GM19328 (cell line): ENCODE measurements around the gene FGGY.
"Not testable (repeated sequence)": the region's sequence is repeated elsewhere in the genome, so short reads cannot be mapped to it uniquely, and the experiment has no call there.

ENCODE experiments used
- ATAC-seq: cut with Tn5 transposase; IDR thresholded peaks from one replicate; pipeline ENCODE4 v1.9.1; 2021; ENCODE audit warnings: mild to moderate bottlenecking, moderate library complexity; ENCODE audit not compliant: unreplicated experiment

FGGY gene

GRCh38 chr1:59432531-59433439, 135.9 kb downstream of the FGGY start:
- ATAC-seq, result peak; percentile 85

- ATAC-seq, result no peak
Measured at GRCh38 chr1:59433440-59433813, 136.5 kb downstream of the FGGY start.

DNA sequence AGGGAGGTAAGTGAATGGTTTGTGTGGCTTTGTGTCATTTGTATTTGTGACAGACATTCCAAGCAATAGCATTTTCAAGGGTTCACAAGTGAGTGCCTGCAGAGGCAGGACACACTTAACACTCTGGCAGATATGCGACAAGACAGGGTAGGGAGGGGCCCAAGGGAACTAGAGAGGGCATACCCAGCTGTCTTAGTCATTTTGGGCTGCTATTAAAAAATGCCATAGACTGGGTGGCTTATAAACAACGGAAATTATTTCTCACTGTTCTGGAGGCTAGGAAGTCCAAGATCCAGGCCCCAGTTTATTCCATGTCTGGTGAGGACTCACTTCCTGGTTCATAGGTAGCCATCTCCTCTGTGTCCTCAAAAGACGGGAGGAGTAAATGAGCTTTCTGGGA, 137.4 kb downstream of the FGGY start:
- no peak for ATAC-seq

- ATAC-seq, result no peak
Measured at GRCh38 chr1:59436637-59437036, 139.7 kb downstream of the FGGY start.

DNA sequence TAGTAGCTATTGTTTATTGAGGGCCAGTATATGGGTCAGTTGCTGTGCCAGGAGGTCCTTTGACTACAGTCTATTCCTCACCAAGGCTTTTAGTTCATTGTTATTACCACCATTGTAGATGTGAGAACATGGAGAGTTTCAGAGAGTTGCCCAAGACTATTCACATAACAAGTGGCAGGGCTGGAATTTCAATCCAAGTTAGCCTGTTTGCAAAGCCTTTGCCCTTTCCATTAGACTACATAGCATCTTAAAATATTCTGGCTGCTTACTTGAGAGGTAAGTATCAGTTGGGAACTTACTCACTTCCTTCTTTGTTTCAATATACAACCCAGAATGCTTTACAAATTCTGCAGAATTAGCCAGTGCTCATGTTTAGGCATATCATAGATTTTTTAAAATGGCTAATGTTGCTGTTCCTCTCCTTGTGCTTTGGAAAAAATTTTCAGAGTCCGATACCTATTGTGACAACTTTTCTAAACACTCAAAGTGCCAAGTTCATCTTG, 141.2 kb downstream of the FGGY start:
- ATAC-seq, result no peak

GRCh38 chr1:59442492-59442891, 145.6 kb downstream of the FGGY start:
- ATAC-seq, result no peak

DNA sequence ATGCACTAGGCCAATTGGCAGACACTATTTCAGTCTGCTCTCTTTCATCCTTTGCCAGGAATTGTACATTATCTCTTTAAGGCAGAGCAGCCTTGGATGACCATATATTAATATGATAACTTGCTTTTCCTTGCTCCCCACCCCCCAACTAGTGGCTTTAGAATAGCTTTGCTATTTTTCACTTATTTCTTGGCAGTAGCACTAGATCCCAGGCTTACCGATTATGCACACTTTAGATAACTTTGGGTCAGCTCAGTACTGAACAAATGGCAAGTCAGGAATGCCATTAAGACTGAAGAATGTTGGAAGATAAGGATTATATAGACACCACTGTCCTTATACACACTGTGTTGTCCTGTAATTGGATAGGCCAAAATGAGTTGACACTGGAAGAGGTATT, 146.4 kb downstream of the FGGY start:
- ATAC-seq, result no peak

GRCh38 chr1:59444520-59444919, 147.6 kb downstream of the FGGY start:
- ATAC-seq, result no peak

- ATAC-seq, result no peak
Measured at GRCh38 chr1:59445040-59445439, 148.1 kb downstream of the FGGY start.

DNA sequence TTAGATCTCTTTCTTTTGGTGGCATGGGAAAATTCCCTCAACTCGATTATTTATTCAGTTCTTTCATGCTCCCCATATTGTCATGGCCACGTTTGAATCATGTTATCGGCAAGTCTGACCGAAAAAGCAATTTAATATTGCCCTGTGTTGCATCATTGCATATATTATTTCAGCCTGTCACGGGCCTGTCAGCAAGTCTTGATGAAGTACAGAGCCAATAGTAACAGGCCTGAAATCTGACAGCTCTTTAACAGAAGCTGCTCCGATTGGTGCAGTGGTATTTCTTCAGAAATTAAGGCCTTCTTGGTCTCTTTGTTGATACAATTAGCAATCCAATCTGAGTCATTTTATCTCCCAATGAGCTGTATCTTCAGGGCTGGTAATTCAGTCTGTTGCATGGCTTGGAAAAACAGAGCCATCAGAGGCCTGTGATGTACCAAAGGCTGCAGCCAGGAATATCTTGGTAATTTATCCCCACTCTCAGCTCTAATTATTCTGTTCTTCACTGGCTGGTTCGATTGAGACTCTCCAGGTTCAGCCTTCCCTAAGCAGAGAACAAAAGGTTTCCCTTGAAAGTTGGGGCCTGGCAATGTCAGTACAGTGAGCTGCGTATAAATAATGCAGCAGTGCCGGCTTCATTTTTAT, 149.5 kb downstream of the FGGY start:
- no peak for ATAC-seq

DNA sequence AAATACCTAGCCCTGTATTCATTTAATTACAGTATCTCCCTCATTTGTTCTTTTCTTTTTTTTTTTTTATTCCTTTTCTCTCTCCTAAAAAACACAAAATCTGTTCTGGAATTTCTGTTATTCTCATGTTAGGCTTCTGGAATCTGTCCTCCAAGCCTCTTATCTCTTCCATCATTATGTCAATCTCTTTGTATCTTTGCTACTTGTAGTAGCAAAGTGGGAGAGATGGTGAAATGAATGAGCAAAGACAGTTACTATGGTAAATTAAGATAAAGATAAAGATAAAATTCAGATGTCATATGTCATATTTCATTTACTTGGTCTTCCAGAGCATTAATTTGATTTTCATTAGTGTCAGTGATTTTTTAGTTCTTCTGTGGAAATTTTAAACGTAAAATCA, 155.1 kb downstream of the FGGY start:
- no peak for ATAC-seq

DNA sequence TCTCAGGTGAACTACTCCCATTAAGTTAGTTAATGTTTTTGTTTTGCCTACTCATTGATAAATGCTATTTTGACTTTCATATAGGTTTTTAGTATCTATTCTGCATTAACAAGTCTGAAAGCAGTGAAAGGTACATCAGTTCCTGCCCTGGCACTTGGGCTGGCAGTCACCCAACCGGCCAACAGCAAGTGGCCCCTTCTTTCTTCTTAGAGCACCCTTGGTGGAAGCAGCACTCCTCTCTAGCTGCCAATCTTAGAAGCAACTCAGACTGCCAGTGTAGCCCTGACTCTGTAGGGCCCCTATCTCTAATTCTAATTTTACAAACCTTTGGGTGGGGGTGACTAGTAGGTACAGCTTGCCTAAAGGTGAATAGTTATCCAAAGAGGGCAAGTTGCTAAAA, 155.7 kb downstream of the FGGY start:
- ATAC-seq, result no peak

DNA sequence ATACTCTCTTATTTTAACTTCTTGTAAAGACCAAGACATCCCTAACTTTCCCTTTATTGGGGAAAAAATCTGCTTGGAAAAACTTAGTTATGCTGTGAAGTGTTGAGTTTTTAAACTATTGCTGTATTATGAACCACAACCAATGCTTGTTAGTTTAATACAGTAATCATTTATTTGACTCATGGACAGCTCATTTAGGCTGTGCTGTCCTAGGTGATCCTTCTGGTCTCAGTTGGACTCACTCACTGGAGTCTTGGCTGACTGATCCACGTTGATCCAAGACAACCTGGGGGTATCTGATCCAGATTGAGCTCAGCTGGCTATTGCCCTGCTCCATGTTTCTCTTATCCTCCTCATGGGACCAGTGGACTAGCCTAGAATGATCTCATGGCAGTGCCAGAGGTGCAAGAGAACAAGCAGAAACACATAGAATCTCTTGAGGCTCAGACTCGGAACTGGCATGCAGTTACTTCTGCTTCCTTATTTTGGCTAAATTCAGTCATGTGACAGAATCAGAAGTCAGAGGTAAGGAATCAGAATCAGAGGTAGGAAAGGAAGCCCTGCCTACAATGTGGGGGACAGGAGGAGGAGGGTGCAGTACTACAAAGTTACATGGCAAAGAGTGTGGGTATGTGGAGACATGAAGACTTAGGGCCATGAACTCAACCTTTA, 156.5 kb downstream of the FGGY start:
- no peak for ATAC-seq

DNA sequence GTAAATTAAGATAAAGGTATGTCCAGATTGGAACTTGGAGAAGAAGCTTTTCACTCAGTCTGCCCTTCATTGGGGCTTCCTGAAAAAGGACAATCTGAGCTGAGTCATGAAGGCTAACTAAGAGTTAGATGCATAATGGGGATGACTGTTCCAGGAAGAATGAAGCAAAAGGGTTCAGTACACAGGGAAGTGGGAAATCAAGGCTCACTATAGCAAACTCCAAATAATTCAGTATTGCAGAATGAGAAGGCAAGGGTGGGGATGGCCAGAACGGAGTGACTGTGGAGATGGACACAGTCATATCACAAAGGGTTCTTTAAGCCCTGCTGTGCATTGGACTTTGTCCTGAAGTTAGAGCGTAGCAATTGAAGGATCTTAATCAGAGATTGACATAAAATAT, 158.3 kb downstream of the FGGY start:
- ATAC-seq, result no peak

GRCh38 chr1:59457786-59458185, 160.9 kb downstream of the FGGY start:
- no peak for ATAC-seq

GRCh38 chr1:59458884-59459283, 162.0 kb downstream of the FGGY start:
- no peak for ATAC-seq

DNA sequence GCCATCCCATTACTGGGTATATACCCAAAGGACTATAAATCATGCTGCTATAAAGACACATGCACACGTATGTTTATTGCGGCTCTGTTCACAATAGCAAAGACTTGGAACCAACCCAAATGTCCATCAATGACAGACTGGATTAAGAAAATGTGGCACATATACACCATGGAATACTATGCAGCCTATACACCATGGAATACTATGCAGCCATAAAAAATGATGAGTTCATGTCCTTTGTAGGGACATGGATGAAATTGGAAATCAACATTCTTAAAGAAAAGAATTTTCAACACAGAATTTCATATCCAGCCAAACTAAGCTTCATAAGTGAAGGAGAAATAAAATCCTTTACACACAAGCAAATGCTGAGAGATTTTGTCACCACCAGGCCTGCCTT, 166.0 kb downstream of the FGGY start:
- not testable (repeated sequence) for ATAC-seq

GRCh38 chr1:59465478-59465877, 168.6 kb downstream of the FGGY start:
- ATAC-seq, result not testable (repeated sequence)

- no peak for ATAC-seq
Measured at GRCh38 chr1:59468828-59469428, 172.0 kb downstream of the FGGY start.

DNA sequence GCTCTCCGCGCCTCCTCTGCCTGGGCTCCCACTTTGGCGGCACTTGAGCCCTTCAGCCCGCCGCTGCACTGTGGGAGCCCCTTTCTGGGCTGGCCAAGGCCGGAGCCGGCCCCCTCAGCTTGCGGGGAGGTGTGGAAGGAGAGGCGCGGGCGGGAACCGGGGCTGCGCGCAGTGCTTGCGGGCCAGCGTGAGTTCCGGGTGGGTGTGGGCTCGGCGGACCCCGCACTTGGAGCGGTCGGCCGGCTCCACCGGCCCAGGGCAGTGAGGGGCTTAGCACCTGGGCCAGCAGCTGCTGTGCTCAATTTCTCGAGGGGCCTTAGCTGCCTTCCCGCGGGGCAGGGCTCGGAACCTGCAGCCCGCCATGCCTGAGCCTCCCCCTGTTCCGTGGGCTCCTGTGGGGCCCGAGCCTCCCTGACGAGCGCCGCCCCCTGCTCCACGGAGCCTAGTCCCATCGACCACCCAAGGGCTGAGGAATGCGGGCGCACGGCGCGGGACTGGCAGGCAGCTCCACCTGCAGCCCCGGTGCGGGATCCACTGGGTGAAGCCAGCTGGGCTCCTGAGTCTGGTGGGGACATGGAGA, 175.2 kb downstream of the FGGY start:
- ATAC-seq, result not testable (repeated sequence)

- ATAC-seq, result no peak
Measured at GRCh38 chr1:59473831-59474230, 176.9 kb downstream of the FGGY start.
